Measurements from ENCODE around the gene SRMS.

GRCh38 chr20:63567136-63567385 is 19.5 kb upstream of the SRMS start:
- TF ChIP-seq EZH2 (IDR thresholded peaks at IDR 0.05), result no peak
- TF ChIP-seq POLR2AphosphoS5 (IDR thresholded peaks at IDR 0.05; ENCODE audit: borderline replicate concordance, low read depth, low read length), result no peak
